IMR-90 (cell line): ENCODE data around the gene RAX2.

Experiments
- CEBPB ChIP-seq: IDR thresholded peaks from 2 replicates; pipeline ENCODE4 v1.6.1; 2012; ENCODE audit warnings: low read depth, low read length, improper control_type of control experiment
- CTCF ChIP-seq: conservative IDR thresholded peaks from 2 replicates; pipeline ENCODE4 v1.5.1; 2012; ENCODE audit warnings: mild to moderate bottlenecking, low read depth, low read length, improper control_type of control experiment
- MAZ ChIP-seq: IDR thresholded peaks from 2 replicates; pipeline ENCODE4 v1.6.1; 2012; ENCODE audit warnings: low read depth, mild to moderate bottlenecking, low read length, improper control_type of control experiment, moderate library complexity, borderline replicate concordance
- MXI1 ChIP-seq: IDR thresholded peaks from 2 replicates; pipeline ENCODE4 v1.6.1; 2012; ENCODE audit warnings: low read depth, mild to moderate bottlenecking, low read length, moderate library complexity, borderline replicate concordance
- NFE2L2 ChIP-seq: fragments of 150-350 bp; IDR thresholded peaks from 2 replicates; pipeline ENCODE4 v1.6.1; 2016; ENCODE audit warnings: low read depth, mild to moderate bottlenecking, low read length
- POLR2A ChIP-seq: IDR thresholded peaks from 2 replicates; pipeline ENCODE4 v1.6.1; 2012; ENCODE audit warnings: mild to moderate bottlenecking, low read depth, low read length
- RAD21 ChIP-seq: IDR thresholded peaks from 2 replicates; pipeline ENCODE4 v1.6.1; 2012; ENCODE audit warnings: low read length, improper control_type of control experiment
- RCOR1 ChIP-seq: IDR thresholded peaks from 2 replicates; pipeline ENCODE4 v1.6.1; 2012; ENCODE audit warnings: mild to moderate bottlenecking, low read length, improper control_type of control experiment; ENCODE audit not compliant: insufficient replicate concordance
- RFX5 ChIP-seq: IDR thresholded peaks from 2 replicates; pipeline ENCODE4 v1.8.0; 2012; ENCODE audit warnings: low read depth, mild to moderate bottlenecking, low read length, moderate library complexity
- SMC3 ChIP-seq: fragments of 150-350 bp; IDR thresholded peaks from 2 replicates; pipeline ENCODE4 v1.6.1; 2016; ENCODE audit warnings: low read depth, mild to moderate bottlenecking, antibody characterized with exemption, low read length, moderate library complexity
- USF2 ChIP-seq: fragments of 150-350 bp; IDR thresholded peaks from 2 replicates; pipeline ENCODE4 v1.6.1; 2017; ENCODE audit warnings: mild to moderate bottlenecking, antibody characterized with exemption, low read length, low read depth
- TF ChIP-seq, protein P1 (sequence below): fragments of 150-350 bp; IDR thresholded peaks from 2 replicates; pipeline ENCODE4 v1.6.1; 2016; ENCODE audit warnings: low read depth, mild to moderate bottlenecking, low read length, moderate library complexity, borderline replicate concordance

DNA sequence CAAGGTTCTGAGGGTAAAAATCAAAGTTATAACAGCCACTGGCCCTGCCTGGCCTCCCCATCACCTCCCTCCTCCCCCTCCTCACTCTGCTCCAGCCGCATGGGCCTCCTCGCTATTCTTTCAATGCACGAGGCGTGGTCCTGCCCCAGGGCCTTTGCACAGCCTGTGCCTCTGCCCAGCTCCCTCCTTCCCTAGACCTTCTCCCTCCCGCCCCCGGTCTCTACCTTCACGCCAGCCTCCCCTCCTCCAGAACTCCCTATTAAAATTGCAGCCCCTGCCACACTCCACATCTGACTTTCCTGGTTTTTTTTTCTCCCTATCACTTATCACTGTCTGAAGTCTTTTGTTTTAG, 3.3 kb downstream of the RAX2 start:
- TF ChIP-seq CTCF, result no peak
- no peak for TF ChIP-seq POLR2A
- no peak for TF ChIP-seq USF2
- no peak for TF ChIP-seq RCOR1
- TF ChIP-seq MXI1, result no peak
- TF ChIP-seq CEBPB, result no peak
- TF ChIP-seq MAZ, result no peak
- TF ChIP-seq NFE2L2, result no peak
- no peak for TF ChIP-seq RAD21
- TF ChIP-seq, protein P1, sequence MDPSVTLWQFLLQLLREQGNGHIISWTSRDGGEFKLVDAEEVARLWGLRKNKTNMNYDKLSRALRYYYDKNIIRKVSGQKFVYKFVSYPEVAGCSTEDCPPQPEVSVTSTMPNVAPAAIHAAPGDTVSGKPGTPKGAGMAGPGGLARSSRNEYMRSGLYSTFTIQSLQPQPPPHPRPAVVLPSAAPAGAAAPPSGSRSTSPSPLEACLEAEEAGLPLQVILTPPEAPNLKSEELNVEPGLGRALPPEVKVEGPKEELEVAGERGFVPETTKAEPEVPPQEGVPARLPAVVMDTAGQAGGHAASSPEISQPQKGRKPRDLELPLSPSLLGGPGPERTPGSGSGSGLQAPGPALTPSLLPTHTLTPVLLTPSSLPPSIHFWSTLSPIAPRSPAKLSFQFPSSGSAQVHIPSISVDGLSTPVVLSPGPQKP, result no peak
- no peak for TF ChIP-seq RFX5
- TF ChIP-seq SMC3, result no peak
